ENCODE results near the gene SRSF9. TPM values are rescaled to one million over a fixed set of nuclear protein-coding genes. Genes with fewer than 3 reads are reported as not detected.

Gene SRSF9
- total RNA-seq, 3 donors from 2014 or later: 117 to 140 (median 139) TPM

GRCh38 chr12:120428597-120429229 is 40.8 kb downstream of the SRSF9 start:
- H3K36me3 ChIP-seq (ENCODE audit: low read depth): no peaks in the 10 kb centered on the region
- H3K9me3 ChIP-seq: no peaks in the 10 kb centered on the region
- intact Hi-C loops (cut with DNase I, micrococcal nuclease): no loop called here
- DNase-seq (peak in 1 of 3 donors; percentile 46), ATAC-seq (peak; percentile 79)
- no peak overlapping the region for H3K4me3 ChIP-seq
- H3K4me1 ChIP-seq (ENCODE audit: low read depth): peaks cover 8% of the 10 kb centered on the region
- TF ChIP-seq CTCF (IDR thresholded peaks at IDR 0.05): no peak

GRCh38 chr12:120425797-120426196 is 43.8 kb downstream of the SRSF9 start:
- H3K9me3 ChIP-seq: no peaks in the 10 kb centered on the region
- no peak for ATAC-seq
- intact Hi-C loops (cut with DNase I, micrococcal nuclease): no loop called here
- H3K36me3 ChIP-seq (ENCODE audit: low read depth): no peaks in the 10 kb centered on the region
- no peak for TF ChIP-seq CTCF (IDR thresholded peaks at IDR 0.05)
- H3K4me1 ChIP-seq (ENCODE audit: low read depth): peaks cover 8% of the 10 kb centered on the region
- DNase-seq: no peak
- H3K4me3 ChIP-seq: no peak overlapping the region

- no peak for TF ChIP-seq CTCF (IDR thresholded peaks at IDR 0.05)
- Histone ChIP-seq H3K4me1 (ENCODE audit: low read depth) (no peaks in the 10 kb centered on the region), H3K36me3 (ENCODE audit: low read depth) (no peaks in the 10 kb centered on the region), H3K9me3 (no peaks in the 10 kb centered on the region), H3K4me3 (no peak overlapping the region)
- intact Hi-C loops (cut with DNase I, micrococcal nuclease): no loop called here
- no peak for ATAC-seq
- no peak for DNase-seq
These were observed 46.6 kb downstream of the SRSF9 start for GRCh38 chr12:120422892-120423456.

GRCh38 chr12:120421701-120422100 is 47.8 kb downstream of the SRSF9 start:
- intact Hi-C loops (cut with DNase I, micrococcal nuclease): no loop called here
- no peaks in the 10 kb centered on the region for H3K9me3 ChIP-seq

GRCh38 chr12:120417917-120418580 is 51.5 kb downstream of the SRSF9 start:
- Histone ChIP-seq H3K4me1 (ENCODE audit: low read depth) (no peaks in the 10 kb centered on the region), H3K9me3 (no peaks in the 10 kb centered on the region), H3K4me3 (no peak overlapping the region), H3K36me3 (ENCODE audit: low read depth) (no peaks in the 10 kb centered on the region)
- ATAC-seq (no peak), DNase-seq (no peak)
- intact Hi-C loops (cut with DNase I, micrococcal nuclease): no loop called here
- TF ChIP-seq CTCF (IDR thresholded peaks at IDR 0.05): no peak

More at GRCh38 chr12:120421701-120422100, 47.8 kb downstream of the SRSF9 start:
- TF ChIP-seq CTCF (IDR thresholded peaks at IDR 0.05): no peak
- Histone ChIP-seq H3K4me1 (ENCODE audit: low read depth) (no peaks in the 10 kb centered on the region), H3K36me3 (ENCODE audit: low read depth) (no peaks in the 10 kb centered on the region), H3K4me3 (no peak overlapping the region)
- no peak for DNase-seq
- no peak for ATAC-seq
